NCI-H524 treated with DMSO at 0.1 percent for 48 hours (cell line): Measurements from ENCODE around the gene SMAD6.

Experiments
- DNase-seq: peaks from one replicate; lab custom pipeline; 2025; lab: John Stamatoyannopoulos, UW

The SMAD6 gene

DNA sequence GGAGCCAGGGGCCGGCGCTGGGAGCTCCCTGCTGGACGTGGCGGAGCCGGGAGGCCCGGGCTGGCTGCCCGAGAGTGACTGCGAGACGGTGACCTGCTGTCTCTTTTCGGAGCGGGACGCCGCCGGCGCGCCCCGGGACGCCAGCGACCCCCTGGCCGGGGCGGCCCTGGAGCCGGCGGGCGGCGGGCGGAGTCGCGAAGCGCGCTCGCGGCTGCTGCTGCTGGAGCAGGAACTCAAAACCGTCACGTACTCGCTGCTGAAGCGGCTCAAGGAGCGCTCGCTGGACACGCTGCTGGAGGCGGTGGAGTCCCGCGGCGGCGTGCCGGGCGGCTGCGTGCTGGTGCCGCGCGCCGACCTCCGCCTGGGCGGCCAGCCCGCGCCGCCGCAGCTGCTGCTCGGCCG, 1.5 kb downstream of the SMAD6 start:
- no peak for DNase-seq

DNA sequence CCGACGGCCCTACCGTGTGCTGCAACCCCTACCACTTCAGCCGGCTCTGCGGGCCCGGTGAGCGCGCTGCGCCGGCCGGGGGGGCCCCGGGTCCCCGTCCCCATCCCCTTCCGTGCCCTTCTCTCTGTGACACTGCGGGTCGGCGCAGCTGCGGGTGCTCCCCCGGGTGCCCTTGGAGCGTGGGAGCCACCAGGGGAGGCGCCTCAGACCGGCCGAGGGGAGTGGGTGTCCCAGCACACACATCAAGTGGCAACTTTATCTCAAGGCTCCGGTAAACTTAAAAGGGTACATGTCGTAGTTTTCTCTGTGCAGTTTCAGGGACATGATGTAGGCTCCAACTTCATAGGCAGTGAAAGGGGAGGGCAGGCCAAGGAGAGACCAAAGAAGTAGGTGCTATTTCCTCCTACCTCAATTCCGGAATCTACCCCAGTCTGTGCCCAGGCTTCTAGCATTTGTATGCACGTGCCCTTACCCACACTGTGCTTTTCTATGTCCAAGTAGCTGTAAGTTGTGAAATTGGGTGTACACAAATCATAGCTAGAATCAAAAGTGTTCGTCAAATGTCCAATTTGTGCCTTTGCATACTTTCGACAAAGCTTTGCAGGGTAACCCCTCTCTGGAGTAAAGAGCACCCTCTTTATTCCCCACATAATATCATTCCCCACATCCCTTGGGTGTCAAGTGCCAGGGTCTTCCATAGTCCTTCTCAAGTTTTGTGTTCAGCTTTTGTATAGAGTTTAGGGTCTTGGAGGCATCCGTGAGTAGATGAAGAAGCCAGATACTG, 2.2 kb downstream of the SMAD6 start:
- DNase-seq = no peak

DNA sequence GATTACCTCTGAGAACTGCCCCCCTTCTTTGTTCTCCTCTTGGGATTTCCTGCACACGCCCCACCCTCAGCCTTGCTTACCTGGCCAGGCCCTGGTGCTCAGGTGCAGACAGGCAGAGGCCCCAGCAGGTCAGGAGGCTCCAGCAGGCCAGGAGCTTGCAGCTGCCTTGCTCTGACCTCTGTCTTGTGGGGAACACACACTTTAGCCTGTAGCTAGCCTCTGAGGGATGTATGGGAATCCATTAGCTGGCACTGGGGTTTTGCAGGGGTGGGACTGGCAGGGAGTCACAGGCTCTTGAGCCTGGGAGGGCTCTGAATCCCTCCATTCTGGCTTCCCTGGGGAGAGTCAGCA, 2.7 kb downstream of the SMAD6 start:
- DNase-seq = no peak

DNA sequence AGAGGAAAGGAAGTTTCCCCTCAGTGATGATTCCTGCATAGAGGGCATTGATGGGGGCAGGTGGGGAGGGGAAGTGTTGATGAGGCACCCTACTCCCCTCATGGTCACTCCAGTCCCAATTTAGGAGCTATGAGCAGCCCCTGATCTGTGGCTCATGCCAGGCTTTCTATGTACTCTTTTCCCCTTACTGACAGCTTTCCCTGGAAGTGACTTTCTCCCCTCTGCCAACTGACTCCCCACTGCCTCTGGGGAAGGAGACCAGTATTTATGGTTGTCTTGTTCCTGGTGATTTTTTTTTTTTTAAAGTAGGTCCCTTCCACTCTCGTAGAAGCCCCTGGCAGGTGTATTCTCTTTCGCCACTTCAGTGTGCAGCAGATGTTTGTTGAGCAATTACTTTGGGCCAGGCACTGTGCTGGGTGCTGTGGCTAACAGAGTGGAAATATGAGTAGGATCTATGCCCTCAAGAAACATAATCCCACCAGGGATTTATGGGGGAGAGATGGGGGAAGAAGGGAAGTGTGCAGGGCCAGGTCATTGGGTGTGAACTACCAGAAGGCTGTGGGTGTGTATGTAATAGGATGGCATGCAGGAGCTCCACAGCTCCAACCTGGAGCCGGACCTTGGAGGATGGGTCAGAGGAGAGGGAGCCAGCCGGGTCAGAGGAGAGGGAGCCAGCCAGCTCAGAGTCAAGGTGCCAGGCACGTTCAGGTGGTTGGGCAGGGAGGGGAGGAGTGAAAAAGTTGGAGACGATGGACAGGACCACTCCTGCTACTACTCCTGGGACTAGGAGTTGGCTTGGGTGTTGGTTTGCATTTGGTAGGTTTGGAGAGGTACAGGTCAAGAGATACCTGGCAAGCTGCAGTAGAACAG, 3.5 kb downstream of the SMAD6 start:
- DNase-seq = peak; percentile 64

DNA sequence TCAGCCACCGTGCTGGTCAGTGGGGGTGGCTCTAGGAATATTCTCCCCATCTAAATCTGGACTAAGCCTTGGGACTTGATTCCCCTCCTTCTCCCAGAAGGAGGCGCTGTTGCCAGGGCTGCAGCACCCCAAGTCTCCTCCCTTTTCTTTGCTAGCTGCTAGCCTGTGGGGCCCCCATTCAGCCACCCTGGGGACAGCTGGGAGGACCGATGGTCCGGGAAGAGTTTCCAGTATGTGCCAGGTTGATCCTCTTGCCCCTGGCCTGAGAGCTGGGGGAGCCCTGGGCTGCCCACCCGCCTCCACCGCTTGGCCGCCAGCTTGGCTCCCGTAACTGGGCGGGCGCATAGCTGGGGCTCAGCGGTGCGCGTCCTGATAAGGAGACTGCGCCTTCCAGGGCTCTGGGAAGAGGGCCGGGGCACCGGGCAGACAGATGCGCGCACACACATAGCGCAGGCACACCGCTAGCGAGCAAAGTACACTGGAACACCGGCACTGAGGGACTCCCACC, 4.2 kb downstream of the SMAD6 start:
- no peak for DNase-seq

DNA sequence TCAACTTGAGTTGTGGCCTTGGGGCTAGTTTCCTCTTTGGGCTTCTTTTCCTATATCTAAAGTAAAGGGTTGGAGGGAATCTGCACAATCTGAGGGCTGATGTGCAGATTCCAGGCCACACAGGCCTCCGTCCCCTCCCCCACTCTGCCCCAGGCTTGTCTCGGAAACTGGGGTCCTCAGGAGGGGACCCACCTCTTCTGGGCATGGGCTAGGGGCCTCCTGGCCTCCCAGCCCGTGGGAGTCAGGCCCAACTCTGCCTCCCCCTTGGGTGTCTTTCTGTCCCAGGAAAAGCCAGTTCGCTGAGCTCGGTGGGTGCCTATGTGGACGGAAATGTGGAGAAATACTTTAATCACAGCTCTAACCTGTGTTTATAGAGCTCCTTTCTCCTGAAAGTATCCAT, 4.8 kb downstream of the SMAD6 start:
- DNase-seq = no peak

DNA sequence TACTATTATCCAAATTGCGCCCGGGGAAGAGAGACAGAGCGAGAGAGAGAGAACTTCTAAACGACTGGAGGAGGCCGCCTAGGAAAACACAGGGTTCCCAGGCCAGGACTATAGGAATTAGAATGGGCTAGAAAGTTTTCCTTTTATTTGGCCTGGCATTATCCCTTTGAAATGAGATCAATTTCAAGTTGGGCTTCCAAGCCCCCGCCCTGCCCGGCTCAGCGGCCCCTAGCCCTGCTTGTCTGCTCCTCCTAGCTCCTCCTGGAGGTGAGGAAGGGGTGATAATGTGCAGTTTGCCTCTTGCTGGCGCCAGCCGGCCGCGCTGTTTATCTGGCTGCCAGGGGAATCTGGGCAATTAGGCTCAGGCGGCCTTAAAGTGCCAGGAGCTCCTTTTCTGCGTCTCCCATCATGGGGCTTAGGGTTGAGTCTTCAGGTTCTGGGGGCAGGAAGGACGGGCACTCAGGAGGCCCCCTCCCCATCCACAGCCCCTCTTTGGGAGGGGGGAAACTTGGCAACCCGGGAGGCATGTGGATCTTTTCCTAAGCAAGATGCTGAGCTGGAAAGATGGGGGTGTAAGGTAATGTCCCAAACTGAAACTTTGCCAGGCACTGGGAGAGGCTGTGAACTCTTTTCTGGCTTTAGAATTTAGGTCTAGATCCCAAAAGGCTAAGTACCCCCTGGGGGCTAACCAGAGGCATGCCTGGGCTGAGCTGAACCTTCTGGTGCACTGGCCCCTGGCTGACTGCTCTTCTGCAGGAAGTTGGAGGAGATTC, 5.5 kb downstream of the SMAD6 start:
- peak; percentile 72 for DNase-seq

DNA sequence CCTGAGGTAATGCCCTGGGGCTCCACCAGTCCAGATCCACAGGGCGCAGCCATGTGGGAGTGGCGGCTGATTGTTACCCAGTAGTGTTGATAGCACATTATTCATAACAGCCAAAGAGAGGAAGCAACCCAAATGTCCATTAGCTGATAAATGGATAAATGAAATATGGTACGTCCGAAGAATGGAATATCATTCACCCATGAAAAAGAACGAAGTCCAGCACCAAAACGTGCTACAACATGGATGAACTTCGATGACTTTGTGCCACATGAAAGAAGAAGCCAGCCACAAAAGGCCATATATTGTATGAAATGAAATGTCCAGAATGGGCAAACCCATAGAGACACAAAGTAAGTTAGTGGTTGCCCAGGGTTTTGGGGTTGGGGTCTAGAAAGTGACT, 6.4 kb downstream of the SMAD6 start:
- DNase-seq = no peak

DNA sequence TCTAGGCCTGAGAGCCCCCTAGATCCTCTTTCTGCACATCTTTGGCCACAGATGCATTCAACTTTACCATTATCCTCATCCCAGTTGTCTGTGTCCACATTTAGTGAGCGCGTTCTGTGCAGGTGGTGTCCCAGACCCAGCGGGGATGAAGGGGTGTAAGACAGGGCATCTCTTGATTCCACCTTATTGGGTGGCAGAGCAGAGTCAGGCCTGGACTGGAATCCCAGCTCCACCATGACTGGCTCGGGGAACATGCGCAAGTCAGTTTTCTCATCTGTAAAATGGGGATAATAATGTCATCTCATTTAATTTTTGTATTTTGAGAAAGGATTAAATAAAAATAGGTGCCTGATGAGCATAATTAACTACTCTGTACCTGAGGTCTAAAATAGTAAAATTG, 7.8 kb downstream of the SMAD6 start:
- no peak for DNase-seq

DNA sequence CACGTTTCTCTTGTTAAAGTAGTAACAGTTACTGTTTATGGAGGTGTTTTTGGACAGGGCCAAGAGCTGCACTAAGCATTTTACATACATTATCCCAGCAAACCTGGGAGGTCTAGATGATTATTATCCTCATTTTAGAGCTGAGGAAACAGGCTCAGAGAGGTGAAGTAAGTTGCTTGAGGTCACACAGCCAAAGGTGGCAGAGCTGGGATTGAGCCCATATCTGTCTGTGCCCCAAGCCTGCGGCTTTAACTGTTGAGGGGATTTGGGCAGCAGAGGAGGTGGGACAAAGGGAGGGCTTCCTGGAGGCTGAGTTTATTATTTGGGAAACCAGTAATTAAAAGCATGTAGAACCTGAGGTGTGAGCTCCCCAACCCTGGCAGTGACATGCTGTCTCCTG, 9.2 kb downstream of the SMAD6 start:
- no peak for DNase-seq

DNA sequence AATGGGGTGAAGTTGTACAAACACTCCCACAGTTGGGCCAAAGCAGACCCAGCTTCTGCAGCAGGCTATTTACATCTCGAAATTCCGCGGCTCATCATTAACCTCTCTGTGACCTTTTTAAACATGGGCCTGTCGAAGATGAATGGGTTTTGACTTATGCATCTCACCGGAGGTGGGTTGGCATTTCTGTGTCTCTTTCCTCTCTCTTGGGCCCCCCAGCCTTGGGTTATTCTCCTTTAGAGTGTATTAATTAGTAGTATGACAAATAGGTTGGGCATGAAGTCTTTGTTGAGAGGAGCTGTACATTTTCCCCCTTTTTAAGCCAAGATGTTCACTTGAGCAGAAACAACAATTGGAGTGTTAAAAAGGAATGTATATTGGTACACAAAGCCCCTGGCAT, 9.8 kb downstream of the SMAD6 start:
- DNase-seq = no peak

DNA sequence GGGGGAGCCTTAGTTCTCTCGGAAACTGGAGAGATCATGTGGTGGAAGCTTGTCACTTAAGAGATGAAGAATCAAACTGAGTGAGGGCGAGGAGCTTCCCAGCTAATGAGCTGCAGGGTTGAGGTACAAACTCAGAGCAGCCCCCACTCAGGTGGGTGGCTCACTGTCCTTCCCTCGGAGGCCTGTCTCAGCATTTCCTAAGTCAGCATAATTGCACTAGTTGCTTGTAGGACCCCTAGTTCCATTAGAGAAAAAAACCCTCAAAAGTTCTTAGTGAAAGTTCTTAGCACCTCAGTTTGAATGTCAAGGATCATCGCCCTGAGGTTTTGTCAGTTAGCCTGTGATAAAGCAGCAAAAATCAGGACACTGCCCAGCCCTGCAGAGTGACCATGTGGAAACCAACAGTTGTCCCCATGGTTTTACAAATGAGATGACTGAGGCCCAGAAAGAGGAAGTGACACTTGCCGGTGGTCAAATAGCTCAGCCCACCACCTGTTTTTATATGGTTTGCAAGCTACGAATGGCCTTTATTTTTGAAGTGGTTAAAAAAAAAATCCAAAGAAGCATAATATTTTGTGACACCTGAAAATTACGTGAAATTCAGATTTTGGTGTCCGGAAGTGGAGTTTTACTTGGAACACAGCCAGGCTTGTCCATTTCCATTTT, 11.9 kb downstream of the SMAD6 start:
- no peak for DNase-seq

DNA sequence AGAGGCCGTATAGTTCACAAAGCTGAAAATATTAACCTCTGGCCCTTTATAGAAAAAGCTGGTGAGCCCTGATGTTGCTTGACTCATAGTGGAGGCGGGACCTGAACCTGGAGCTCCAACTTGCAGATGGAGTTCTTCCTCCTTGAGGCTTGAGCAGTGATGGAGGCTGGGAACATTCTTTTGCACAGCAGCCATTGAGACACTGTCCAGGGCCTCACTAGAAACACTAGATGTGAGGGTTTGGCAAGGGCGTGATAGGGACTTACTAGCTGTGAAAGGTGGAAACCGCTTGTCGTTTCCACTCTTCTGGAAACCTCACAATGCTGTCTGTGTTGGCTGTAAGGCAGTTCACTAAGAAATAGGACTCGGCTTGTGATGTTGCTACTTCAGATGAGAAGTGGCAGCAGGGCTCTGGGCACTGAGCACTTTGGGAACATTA, 12.5 kb downstream of the SMAD6 start:
- DNase-seq = no peak

DNA sequence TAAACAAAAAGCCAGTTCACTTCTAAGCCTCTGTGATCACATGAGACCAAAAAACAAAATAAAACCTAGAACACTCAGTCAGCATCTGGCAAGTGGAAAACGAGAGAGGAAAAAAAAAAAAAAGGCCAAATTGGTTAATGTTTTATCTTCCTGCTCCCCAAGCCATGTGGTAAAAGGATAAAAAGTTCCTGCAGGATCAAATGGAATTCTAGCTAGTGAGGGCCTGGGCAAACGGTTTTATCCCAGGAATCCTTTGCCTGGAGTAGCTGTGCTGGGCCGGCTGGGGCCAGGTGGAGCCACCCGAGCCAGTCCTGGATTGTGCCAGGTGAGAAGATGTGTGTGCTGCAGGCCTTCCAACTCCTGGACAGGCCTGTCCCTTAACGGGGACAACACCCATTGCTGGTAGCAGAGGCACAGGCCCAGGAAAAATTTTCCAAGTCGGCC, 13.2 kb downstream of the SMAD6 start:
- no peak for DNase-seq

DNA sequence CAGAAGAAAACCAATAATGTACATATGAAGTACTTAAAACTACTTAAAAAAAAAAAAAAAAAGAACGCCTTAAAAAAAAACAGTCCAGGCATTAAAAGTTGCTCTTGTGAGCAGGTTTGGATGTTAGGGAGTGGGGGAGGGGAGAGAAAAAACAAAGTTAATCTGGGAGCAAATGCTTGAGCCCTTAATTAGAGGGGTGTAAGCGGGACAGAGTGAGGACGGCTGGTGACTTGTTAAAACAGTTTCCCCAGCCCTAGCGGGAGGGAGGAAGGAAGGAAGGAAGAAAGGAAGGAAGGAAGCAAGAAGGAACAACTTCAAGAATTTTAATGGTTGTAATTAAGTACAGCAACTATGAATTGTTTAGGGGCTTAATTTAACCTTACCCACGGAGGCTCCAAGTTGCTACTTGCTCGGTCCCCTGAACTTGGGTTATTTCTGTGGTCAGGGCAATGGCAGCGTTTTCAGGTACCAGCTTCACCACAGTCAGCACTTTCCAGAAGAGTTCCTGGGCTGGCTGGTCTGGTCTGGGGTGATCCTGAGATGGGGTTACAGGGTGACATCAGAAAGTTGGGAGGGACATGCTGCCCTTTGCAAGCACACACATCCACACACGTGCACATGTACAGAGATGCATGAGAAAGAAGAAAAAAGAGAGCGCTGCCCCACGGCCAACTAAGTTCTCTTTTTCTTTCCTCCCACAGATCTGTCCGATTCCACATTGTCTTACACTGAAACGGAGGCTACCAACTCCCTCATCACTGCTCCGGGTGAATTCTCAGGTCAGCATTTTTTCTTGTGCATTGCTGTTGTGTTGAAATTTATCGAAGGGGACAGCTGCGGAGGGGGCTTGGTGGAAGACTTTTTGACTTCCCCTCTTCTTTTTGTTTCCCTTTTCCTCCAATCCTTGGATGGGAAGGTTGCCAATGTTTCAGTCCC, 14.0 kb downstream of the SMAD6 start:
- DNase-seq = no peak

DNA sequence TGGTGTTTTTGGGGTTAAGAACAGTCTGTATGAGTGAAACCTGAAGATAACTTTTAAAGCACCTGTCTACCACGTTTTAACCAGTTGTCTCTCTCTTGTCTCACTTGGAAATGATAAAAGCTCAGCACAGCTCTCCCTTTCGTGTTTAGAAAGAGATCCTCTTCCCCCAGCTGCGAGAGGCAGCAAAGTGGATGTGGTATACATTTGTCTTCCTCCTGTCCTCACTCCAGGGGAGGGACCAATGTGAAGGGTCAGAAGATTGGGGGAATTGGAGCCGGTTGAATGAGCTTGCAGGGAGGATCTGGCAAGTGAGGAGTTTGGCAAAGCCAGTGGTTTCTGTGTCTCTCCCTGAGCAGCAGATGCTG, 14.6 kb downstream of the SMAD6 start:
- DNase-seq = no peak

DNA sequence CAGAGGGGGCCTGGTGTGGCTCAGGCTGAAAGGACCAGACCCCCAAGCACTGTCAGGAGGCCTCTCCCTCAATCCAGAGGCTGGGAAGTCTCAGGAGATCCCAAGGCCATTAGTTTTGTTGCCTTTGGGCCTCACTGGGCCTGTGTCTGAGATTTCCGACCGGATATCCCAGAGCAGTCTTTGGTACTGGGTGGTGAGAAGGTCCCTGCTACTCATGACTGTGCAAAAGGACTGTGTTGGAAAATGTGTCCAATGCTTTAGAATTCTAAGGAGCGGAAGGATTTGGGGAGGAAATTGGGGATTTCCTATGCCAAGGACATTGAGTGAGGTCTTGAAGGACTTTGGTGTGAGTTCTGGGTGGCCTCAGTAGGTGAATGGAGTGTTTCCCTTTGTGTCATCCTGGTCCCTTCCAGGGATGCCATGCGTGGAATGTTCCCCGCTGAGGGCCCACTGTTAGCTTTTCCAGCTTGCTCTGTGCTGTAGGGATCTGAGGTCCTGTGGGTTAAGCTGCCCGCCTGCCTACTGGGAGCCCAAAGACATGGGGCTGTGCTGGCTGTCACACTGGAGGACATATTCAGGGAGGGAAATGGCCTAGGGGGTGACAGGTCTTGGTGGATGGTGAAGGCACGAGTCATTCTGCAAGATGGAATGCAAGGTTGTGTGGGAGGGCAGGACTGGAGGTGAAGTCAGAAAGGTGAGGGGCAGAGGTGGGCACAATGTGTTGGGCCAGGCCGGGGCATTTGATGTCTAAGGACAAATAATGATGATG, 16.4 kb downstream of the SMAD6 start:
- no peak for DNase-seq

DNA sequence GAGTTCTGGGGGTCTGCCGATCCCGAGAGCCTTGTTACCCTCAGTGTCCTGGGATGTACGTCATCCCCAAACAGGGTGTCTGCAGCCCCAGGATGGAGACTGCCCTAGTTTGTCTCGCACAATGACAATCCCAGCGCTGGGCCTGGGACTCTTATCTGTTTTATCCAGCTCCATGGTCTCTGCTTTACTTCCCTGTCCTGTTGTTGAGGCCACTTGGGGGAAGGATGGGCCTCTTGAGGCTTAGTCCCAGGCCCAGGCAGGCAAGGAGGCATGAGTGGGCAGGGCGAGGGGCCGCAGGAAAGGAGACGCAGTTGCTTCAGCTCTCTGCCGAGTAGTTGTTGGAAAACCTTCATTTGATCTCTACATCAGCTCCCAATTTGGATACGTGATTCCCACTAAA, 17.4 kb downstream of the SMAD6 start:
- no peak for DNase-seq

DNA sequence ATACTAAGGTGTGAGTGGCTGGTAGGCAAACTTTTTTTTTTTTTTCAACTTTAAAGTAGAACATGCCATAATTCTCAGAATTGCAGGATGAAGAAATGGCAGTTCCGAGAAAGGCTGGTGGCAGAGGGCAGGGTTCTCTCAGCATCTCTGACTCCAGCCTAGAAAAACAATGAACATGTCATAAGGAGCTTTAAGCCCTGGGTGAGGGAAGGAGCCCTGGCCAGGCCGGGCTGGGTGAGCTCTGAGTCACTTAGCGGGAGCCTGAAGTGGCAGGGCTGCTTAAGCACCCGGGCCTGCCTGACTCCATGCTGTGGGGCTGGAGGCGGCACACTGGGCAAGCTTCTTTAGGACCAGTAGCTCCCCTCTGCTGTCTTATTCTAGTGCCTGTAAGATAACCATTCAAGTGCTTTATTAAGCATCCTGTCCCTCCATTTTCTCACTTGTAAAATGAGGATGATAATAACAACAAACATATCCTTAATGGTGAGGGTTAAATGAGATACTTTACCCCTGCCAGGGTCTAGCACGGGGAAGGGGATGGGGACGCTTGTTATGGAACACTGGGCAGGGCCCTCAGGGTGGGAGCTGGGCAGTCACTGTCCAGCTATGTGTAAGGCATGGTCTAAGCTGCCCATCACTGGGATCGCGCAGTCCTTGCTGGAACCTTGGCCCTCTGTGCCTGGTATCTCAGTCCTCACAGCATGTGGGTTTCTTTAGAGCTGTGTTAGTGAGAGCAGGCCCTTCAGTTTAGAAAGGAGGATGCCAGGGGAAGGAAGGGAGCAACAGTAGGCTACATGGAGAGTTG, 18.4 kb downstream of the SMAD6 start:
- no peak for DNase-seq
